HS-5 (cell line): ENCODE data around the gene PNMA8A.
"Not testable (repeated sequence)": the region's sequence is repeated elsewhere in the genome, so short reads cannot be mapped to it uniquely, and the experiment has no call there.

Source experiments
- DNase-seq: peaks from one replicate; pipeline ENCODE4 v3.0.0-alpha.2; 2012; ENCODE audit warnings: low read depth

PNMA8A gene

DNA sequence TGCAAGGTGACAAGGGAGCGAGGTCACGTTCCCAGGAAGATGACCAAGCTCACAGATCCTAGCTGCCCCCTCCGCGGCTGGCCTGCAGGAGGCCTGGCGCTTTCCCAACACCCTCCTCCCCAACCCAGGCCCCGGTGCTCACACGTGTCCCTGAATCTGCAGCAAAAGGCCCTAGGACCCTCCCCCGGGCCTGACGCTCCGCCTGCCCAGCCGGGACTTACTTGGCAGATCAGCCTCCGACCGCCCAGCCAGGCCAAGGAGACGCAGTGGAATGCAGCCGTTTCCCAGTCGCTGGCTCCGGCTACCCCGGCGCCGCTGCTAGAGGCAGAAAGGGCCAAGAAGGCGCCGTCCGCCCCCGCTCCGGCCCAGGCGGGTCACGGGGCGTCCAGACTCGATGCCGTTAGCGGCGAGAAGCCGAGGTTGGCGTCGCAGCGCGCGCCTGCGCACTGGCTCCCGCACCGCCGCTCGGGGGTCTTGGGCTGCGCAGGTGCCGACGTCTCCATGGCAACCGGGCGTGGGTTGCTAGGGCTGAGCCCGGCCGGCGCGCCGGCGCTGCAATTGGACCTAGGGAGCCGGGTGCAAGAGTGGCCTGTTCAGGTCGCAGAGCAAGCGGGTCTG lies at the start of gene PNMA8A:
Gene PNMA8A (minus strand): TSS at position 448 of the 618 bp plus-strand sequence. CDS start 528 bp downstream, outside the sequence.
- no peak for DNase-seq

- no peak for DNase-seq
Measured at GRCh38 chr19:46520616-46521015, 49.3 kb upstream of the PNMA8A start.

DNA sequence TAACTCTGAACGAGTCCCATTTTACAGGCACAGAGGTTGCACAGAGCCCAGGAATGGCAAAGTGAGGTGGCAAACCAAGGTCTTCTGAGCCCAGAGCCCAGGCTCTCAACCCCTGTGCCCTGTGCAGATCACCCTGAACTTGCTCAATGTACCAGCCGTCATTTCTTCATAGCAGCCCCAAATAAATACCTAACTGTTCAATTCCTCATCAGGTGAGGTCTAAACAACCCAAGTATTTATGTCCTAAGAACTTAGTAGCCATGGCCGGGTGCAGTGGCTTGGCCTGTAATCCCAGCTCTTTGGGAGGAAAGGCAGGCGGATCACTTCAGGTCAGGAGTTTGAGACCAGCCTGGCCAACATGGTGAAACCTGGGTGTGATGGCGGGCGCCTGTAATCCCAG lies 46.1 kb upstream of the PNMA8A start:
- DNase-seq: no peak

- no peak for DNase-seq
Measured at GRCh38 chr19:46515879-46516350, 44.6 kb upstream of the PNMA8A start.

DNA sequence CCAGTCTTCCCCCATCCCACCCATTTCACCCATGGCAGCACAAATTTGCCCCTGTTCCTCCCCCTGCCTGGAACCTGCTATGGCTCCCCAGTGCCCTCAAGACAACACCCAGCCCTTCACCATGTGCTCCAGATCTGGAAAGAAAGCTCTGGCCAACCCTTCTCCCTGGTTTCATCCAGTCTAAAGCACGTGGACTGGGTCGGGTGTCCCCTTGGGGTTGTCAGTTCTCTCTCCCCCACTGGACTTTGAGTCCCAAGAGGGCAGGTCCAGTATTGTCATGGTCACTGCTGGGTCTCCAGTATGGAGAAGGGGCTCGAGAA lies 43.9 kb upstream of the PNMA8A start:
- DNase-seq: no peak

- no peak for DNase-seq
Measured at GRCh38 chr19:46514589-46515289, 43.4 kb upstream of the PNMA8A start.

DNA sequence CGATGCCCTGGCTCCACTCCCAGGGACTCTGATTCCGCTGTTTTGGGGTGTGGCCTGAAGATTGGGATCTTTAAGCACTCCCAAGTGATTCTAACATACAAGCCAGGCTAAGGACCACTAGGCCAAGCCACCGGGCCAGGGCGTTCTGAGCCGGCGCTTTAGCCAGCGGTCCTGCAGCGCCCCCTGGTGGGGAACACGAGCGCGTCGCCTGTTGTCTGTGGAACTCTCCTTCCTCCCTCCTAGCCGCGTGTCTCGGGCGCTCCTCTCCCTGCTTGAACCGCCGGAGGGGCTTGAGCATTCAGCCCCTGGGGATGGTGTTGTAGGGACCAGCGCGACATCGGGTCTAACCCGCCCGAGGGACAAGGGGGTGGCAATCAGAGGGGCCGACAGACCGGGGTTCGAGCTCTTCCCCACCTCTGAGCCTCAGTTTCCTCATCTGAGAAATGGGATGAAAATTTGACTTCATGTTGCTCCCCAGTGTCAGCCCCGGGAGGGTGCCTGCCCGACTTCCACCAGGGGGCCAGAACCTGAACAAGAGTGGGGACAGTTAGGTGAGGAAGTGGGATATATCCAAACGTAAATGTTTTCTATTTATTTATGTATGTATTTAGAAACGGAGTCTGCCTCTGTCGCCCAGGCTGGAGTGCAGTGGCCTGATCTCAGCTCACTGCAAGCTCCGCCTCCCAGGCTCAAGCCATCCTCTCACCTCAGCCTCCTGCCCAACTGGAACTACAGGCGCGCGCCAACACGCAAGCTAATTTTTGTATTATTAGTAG lies 42.3 kb upstream of the PNMA8A start:
- no peak for DNase-seq

GRCh38 chr19:46511237-46511636 lies 39.9 kb upstream of the PNMA8A start:
- DNase-seq: no peak

- no peak for DNase-seq
Measured at GRCh38 chr19:46508206-46508605, 36.8 kb upstream of the PNMA8A start.

- DNase-seq: no peak
Measured at GRCh38 chr19:46503848-46504453, 32.6 kb upstream of the PNMA8A start.

DNA sequence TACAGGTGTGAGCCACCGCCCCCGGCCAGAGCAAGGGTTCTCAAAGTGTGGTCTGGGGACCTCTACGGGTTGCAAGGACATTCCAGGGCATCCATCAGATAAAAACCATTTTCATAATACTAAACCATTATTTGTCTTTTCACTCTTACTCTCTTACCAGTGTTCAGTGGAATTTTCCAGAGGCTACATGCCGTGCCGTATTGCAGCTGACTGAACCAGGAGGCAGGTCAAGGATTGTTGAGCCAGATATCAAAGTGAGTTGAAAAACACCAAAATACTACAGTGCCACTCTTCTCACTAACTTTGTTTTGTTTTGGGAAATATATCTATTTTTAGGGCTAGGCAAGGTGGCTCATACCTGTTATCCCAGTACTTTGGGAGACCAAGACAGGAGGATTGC lies 31.5 kb upstream of the PNMA8A start:
- DNase-seq: no peak

DNA sequence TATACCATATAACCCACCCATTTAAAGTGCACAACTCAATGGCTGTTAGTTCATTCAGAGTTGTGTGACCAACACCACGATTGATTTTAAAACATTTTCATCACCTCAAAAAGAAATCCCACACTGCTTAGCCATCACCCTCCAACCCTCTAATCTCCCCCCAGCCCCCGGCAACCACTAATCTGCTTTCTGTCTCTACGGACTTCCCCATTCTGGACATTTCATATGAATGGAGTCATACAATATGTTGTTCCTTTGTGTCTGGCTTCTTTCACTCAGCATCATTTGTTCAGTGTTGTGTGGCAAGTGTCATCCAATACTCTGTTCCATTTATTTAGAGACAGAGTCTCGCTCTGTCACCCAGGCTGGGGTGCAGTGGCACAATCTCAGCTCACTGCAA lies 28.3 kb upstream of the PNMA8A start:
- no peak for DNase-seq

GRCh38 chr19:46497773-46498172 lies 26.4 kb upstream of the PNMA8A start:
- DNase-seq: no peak

- DNase-seq: not testable (repeated sequence)
Measured at GRCh38 chr19:46496886-46497285, 25.5 kb upstream of the PNMA8A start.

GRCh38 chr19:46496304-46496703 lies 24.9 kb upstream of the PNMA8A start:
- DNase-seq: no peak

DNA sequence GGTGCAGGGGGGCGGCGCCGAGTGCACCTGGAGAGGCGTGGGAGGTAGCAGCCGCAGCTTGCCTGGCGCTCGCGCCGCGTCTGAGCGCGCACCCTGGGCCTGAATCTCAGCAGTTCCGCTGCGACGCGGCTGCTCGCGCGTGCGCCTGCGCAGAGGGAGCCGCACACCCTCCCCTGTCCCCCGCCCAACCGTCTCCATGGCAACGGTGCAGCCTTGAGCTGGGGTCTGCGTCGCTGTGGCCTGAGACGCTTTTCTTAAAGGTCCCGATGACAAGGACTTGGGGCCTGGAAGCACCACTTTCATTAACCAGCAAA lies 24.4 kb upstream of the PNMA8A start, which contains the start of gene PNMA8B:
Gene PNMA8B (minus strand): TSS at position 82 of the 314 bp plus-strand sequence. CDS start 402 bp downstream, outside the sequence.
- DNase-seq: no peak

- no peak for DNase-seq
Measured at GRCh38 chr19:46494941-46495785, 23.8 kb upstream of the PNMA8A start.

DNA sequence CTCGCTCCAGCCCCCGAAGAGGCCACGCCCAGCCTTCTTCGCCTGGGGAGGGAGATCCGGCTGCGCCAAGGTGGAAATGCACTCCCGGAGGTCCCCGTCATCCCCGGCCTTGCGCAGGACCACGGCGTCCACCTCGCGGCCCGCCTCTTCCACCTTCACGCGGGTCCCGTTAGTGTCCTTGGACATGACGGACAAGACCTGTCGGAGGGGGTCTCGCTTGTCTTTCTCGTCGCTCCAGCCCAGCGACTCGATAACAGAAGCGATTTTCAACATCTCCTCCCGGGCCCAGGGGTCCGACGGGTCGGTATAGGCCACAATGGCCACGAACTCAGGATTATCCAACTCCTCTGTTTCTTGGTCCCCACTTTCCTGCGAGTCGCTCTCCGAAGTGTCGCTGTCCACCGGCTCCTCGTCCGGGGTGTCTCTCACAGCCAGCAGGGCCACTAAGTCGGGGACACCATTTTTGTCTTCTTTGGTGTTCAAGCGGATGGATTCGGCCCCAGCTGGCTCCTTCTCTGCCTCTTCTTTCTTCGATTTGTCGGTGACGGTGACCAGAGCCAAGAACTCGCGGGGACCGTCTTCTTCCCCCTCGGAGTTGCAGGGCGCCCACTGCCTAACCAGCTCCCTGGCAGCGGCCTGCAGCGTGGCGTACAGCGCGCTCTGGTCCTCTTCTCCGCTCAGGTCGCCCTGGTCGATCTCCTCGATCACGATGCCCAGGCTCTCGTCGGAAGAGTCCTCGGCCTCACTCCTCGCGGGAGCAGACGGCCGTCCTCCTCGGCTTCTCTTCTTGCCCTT lies 23.0 kb upstream of the PNMA8A start:
- no peak for DNase-seq

DNA sequence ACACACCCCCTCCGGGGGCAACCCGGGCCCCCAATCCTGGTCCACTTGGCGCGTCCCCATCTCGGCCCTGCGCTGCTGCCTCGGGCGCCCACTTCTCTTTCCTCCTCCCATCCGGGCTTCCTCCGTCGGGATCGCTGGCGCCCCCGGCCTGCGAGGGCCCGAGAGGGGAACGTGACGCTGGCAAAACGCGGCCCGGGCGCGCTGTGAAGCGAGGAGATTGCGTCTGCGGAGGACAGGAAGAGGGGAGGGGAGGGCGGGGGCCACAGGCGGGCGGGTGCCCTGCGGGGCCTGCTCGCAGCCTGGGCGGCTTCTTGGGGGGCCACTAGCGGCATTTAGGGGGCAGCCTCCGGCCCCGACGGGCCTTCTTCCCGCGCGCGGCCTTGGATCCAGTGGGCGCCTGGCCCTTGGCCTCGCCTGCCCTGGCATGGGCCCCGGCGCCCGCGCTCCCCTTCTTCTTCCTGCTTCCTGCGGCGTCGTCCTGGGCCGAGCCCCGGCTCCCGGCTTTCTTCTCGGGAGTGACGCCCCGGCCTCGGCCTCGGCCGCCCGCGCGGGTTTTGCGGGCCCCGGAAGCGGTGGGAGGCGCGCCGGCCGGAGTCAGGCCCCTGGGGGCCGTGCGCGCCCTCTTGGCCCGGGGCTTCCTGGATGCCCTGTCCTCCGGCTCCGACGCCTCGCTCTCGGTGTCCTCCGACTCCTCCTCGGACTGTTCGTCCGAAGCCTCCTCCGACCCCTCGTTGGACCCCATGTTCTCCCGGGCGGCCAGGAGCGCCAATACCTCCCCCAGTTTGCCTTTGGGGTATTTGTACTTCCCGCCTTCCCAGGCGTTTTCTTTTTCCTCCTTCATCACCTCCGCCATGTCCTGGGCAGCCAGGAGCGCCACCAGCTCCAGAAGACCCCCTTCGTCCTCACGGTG lies 22.1 kb upstream of the PNMA8A start:
- no peak for DNase-seq

DNA sequence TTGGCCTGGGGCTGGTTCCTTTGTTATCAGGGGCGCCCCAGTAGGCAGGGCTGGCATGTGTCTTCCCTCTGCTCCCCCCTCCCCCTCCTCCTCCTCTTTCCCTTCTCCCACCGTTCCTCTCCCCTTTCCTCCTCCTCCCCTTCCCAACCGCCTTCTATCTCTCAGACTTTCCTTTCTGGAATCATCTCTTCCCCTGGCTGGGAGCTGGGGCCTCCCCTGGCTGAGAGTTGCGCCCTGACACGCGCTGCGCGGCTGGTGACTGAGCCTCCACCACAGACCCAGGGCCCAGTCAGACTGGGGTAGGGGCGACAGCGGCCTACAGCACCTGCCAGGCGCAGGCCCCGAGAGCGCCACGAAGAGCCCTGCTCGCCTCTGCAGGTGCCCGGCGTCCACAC lies 21.5 kb upstream of the PNMA8A start:
- DNase-seq: no peak
